ENCODE data around the gene TOMM70.
A peak's percentile ranks its signal among the peaks of the same experiment; 100 is the strongest.

The TOMM70 gene

GRCh38 chr3:100401674-100402041 lies 769 bp upstream of the TOMM70 start:
- no peak for TF ChIP-seq ESRRG (CRISPR knock-in tag; IDR thresholded peaks at IDR 0.05)
- no peak for TF ChIP-seq PATZ1 (CRISPR knock-in tag; IDR thresholded peaks at IDR 0.05; ENCODE audit: borderline replicate concordance)
- no peak for TF ChIP-seq TSHZ2 (CRISPR knock-in tag; IDR thresholded peaks at IDR 0.05)
- no peak for TF ChIP-seq ZNF8 (CRISPR knock-in tag; IDR thresholded peaks at IDR 0.05)
- TF ChIP-seq CSRNP3 (CRISPR knock-in tag; IDR thresholded peaks at IDR 0.05) = no peak
- TF ChIP-seq ARNTL (CRISPR knock-in tag; IDR thresholded peaks at IDR 0.05; ENCODE audit: borderline replicate concordance, low read depth) = no peak
- no peak for TF ChIP-seq OSR1 (CRISPR knock-in tag; IDR thresholded peaks at IDR 0.05)
- no peak for TF ChIP-seq SNAI2 (CRISPR knock-in tag; IDR thresholded peaks at IDR 0.05)
- TF ChIP-seq ISL1 (CRISPR knock-in tag; IDR thresholded peaks at IDR 0.05) = no peak
- TF ChIP-seq TCF4 (CRISPR knock-in tag; IDR thresholded peaks at IDR 0.05; ENCODE audit: borderline replicate concordance) = no peak
- no peak for TF ChIP-seq POU6F1 (CRISPR knock-in tag; IDR thresholded peaks at IDR 0.05; ENCODE audit: borderline replicate concordance, low read depth)
- TF ChIP-seq GLIS3 (CRISPR knock-in tag; IDR thresholded peaks at IDR 0.05) = no peak
- no peak for TF ChIP-seq TOX (CRISPR knock-in tag; IDR thresholded peaks at IDR 0.05; ENCODE audit: borderline replicate concordance)
- TF ChIP-seq ZFP30 (CRISPR knock-in tag; IDR thresholded peaks at IDR 0.05) = no peak
- TF ChIP-seq BACH2 (CRISPR knock-in tag; IDR thresholded peaks at IDR 0.05; ENCODE audit: borderline replicate concordance) = no peak
- no peak for TF ChIP-seq CSDC2 (CRISPR knock-in tag; IDR thresholded peaks at IDR 0.05)
- TF ChIP-seq PPARA (CRISPR knock-in tag; IDR thresholded peaks at IDR 0.05; ENCODE audit: borderline replicate concordance) = no peak
- TF ChIP-seq ZNF565 (CRISPR knock-in tag; conservative IDR thresholded peaks at IDR 0.05; ENCODE audit: low read depth) = no peak
- TF ChIP-seq ZNF70 (CRISPR knock-in tag; IDR thresholded peaks at IDR 0.05) = no peak
- ATAC-seq = peak; percentile 16

GRCh38 chr3:100400419-100400779 lies 490 bp downstream of the TOMM70 start:
- TF ChIP-seq CSRNP3 (CRISPR knock-in tag; IDR thresholded peaks at IDR 0.05) = no peak
- TF ChIP-seq ZNF8 (CRISPR knock-in tag; IDR thresholded peaks at IDR 0.05) = no peak
- TF ChIP-seq OSR1 (CRISPR knock-in tag; IDR thresholded peaks at IDR 0.05) = no peak
- no peak for TF ChIP-seq TCF4 (CRISPR knock-in tag; IDR thresholded peaks at IDR 0.05; ENCODE audit: borderline replicate concordance)
- TF ChIP-seq POU6F1 (CRISPR knock-in tag; IDR thresholded peaks at IDR 0.05; ENCODE audit: borderline replicate concordance, low read depth) = no peak
- TF ChIP-seq TSHZ2 (CRISPR knock-in tag; IDR thresholded peaks at IDR 0.05) = no peak
- TF ChIP-seq RARB (CRISPR knock-in tag; IDR thresholded peaks at IDR 0.05) = no peak
- TF ChIP-seq ARNTL (CRISPR knock-in tag; IDR thresholded peaks at IDR 0.05; ENCODE audit: borderline replicate concordance, low read depth) = no peak
- TF ChIP-seq ZFP3 (CRISPR knock-in tag; IDR thresholded peaks at IDR 0.05) = no peak
- TF ChIP-seq CREB5 (CRISPR knock-in tag; IDR thresholded peaks at IDR 0.05; ENCODE audit: low read depth) = no peak
- no peak for TF ChIP-seq BACH2 (CRISPR knock-in tag; IDR thresholded peaks at IDR 0.05; ENCODE audit: borderline replicate concordance)
- TF ChIP-seq ZNF565 (CRISPR knock-in tag; conservative IDR thresholded peaks at IDR 0.05; ENCODE audit: low read depth) = no peak
- no peak for TF ChIP-seq ZNF70 (CRISPR knock-in tag; IDR thresholded peaks at IDR 0.05)
- TF ChIP-seq GLIS3 (CRISPR knock-in tag; IDR thresholded peaks at IDR 0.05) = no peak
- no peak for TF ChIP-seq ISL1 (CRISPR knock-in tag; IDR thresholded peaks at IDR 0.05)
- no peak for TF ChIP-seq ESRRG (CRISPR knock-in tag; IDR thresholded peaks at IDR 0.05)
- no peak for TF ChIP-seq CSDC2 (CRISPR knock-in tag; IDR thresholded peaks at IDR 0.05)
- TF ChIP-seq ZC3H10 (CRISPR knock-in tag; IDR thresholded peaks at IDR 0.05) = no peak
- TF ChIP-seq PPARA (CRISPR knock-in tag; IDR thresholded peaks at IDR 0.05; ENCODE audit: borderline replicate concordance) = no peak
- no peak for TF ChIP-seq ZFP30 (CRISPR knock-in tag; IDR thresholded peaks at IDR 0.05)
- peak; percentile 15 for ATAC-seq

Data from SK-N-SH treated with all-trans-retinoic acid at 6 μM for 48 hours (cell line).